Epithelial cell of esophagus (primary cell): ENCODE results near the gene AGK.

ENCODE experiments used
- DNase-seq: peaks from one replicate; pipeline ENCODE4 v3.0.0; 2010; ENCODE audit warnings: low read depth
- H3K4me3 ChIP-seq: 2 replicates; pipeline ENCODE4 v1.5.1; 2011; ENCODE audit warnings: mild to moderate bottlenecking, low read length, control low read depth
- TF ChIP-seq, protein P1 (sequence below): IDR thresholded peaks from 2 replicates; pipeline ENCODE4 v1.5.1; 2011; ENCODE audit warnings: low read depth, mild to moderate bottlenecking, low read length, control low read depth, inconsistent platforms; ENCODE audit not compliant: insufficient read depth; ENCODE audit errors: missing control alignments

AGK gene

DNA sequence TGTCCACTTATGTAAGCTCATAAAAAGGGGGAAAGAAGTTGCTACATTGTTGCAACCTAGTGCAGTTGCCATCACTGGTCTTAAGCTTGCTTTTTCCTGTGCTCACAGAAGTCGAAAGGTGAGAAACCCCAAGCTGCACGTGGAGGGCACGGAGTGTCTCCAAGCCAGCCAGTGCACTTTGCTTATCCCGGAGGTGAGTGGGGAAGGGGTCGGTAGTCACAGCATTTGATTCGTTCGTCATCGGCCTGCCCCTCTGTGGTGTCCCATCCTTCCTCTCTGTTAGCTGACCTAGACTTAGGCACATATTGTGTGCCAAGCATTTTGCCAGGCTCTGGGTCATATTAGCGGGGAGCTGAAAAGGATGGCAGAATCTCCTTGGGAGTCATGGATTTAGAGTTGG lies 100.2 kb downstream of the AGK start:
- TF ChIP-seq, protein P1, sequence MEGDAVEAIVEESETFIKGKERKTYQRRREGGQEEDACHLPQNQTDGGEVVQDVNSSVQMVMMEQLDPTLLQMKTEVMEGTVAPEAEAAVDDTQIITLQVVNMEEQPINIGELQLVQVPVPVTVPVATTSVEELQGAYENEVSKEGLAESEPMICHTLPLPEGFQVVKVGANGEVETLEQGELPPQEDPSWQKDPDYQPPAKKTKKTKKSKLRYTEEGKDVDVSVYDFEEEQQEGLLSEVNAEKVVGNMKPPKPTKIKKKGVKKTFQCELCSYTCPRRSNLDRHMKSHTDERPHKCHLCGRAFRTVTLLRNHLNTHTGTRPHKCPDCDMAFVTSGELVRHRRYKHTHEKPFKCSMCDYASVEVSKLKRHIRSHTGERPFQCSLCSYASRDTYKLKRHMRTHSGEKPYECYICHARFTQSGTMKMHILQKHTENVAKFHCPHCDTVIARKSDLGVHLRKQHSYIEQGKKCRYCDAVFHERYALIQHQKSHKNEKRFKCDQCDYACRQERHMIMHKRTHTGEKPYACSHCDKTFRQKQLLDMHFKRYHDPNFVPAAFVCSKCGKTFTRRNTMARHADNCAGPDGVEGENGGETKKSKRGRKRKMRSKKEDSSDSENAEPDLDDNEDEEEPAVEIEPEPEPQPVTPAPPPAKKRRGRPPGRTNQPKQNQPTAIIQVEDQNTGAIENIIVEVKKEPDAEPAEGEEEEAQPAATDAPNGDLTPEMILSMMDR, result no peak
- no peak overlapping the region for H3K4me3 ChIP-seq
- no peak for DNase-seq

DNA sequence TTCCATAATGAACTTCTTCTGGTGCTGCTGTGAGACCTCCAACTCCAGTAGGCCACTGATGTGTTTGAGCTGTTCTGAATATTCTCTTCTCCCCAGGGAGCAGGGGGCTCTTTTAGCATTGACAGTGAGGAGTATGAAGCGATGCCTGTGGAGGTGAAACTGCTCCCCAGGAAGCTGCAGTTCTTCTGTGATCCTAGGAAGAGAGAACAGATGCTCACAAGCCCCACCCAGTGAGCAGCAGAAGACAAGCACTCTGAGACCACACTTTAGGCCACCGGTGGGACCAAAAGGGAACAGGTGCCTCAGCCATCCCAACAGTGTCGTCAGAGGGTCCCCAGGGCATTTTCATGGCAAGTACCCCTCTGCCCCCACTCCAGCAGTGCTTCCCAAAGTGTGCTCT lies 101.5 kb downstream of the AGK start:
- H3K4me3 ChIP-seq, result no peak overlapping the region
- DNase-seq, result no peak
- TF ChIP-seq, protein P1, result no peak

DNA sequence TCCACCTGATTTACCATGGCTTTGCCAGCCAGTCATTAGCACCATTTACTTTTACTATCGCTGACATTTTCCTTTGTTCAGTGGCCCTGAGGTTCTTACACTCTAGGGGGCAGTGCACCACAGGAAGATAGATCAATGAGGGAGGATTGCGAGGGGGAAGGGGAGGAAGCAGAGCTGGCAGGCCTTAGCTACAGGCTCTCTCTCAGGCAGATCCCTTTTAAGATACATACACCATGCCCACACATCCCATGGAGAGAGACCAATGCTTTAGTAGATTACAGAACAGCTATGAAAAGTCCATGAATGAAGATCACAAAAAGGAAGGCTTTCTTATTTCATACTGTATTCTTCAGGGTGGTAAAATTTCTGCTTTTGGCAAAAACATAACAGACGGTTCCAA lies 103.3 kb downstream of the AGK start:
- H3K4me3 ChIP-seq, result no peak overlapping the region
- DNase-seq, result peak; percentile 84
- TF ChIP-seq, protein P1, result peak; percentile 85

DNA sequence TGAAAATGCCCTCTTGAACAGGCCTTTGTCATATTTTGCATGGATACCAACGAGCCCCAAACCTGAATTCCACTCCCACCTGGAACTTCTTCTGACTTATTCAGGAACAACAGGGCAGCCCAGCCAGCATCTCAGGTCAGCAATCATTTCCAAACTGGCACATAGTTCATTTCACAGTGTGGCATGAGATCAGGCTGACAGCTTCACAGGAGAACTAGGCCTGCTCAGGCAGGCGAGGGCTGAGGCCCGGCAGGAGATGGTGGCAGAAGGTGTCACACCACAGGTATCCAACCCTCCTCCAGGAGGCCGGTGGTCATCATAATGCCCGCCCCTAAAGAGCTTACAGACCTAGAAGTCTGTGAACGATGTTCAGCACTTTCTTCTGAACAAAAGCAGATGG lies 108.3 kb downstream of the AGK start:
- no peak overlapping the region for H3K4me3 ChIP-seq
- DNase-seq, result no peak
- TF ChIP-seq, protein P1, result no peak

DNA sequence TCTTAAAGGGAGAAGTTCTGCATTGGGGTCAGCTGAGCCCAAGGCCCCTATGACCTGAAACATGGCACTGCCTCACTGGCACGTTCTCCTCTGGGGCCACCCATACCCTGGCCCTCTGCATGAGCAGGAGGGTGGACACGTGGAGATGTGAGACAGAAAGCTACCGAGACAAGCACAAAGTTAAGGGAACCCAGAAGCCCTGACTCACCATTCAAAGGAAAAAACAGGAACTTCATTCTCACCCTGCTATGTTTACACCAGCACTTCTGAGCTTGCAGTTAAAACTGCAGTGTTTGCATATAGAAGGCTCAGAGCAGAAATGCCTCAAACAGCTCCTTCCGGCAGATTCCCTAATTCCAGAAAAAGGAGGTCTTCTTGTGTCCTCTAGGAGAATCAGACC lies 109.0 kb downstream of the AGK start:
- TF ChIP-seq, protein P1, result no peak
- no peak overlapping the region for H3K4me3 ChIP-seq
- no peak for DNase-seq

DNA sequence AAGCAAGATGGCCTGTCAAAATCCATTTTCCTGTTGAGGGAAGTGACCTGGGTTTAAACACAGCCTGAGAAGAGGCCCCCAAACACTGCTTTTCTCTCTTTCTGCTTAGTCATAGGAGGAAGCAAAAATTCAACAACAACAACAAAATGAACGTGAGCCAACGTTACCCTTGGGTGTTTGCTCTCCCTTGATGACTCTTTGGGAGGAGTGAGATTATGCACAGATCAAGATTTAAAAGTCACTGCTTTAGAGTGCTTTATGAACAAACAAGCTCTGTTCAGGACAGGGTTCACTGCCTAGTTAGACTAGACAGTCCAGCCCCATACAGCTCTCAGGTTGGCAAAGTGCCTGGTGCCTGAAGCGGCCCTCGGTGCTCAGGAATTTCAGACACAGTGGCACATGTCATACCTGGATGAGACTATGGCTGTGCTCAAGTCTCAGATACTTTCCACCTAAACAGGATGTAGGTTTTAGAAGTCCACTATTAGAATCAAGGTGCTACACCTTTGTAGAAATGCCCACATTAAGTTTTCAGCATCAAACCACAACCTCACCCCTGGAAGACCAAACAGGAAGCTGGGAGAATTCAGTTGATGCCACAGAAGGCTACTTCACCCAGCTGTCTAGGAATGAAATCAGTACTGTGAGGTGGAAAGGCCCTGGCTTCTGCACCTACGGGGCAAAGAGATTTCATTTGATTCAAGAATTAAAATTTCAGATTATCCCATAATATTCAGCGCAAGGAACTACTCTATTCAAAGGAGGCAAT lies 112.1 kb downstream of the AGK start:
- DNase-seq, result peak; percentile 87
- H3K4me3 ChIP-seq, result no peak overlapping the region
- TF ChIP-seq, protein P1, result no peak

DNA sequence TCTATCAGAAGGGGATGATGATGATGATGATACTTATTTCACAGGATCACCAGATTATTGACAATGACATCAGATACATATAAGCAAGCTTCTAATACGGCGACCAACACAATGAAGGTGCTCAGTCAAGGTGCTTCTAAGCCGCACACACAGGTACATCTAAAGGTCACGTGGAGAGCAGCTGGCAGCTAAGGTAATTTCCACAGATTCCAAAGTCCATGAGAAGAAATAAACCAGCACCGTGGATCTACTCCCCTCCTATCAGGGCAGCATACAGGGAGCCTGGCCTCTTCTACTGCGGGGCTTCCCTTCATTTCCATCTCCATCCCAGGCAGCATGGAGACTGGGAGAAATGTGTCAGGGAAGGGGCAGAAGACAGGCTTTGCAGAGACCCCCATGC lies 113.2 kb downstream of the AGK start:
- TF ChIP-seq, protein P1, result no peak
- no peak for DNase-seq
- H3K4me3 ChIP-seq, result no peak overlapping the region
